HepG2 (cell line): ENCODE measurements around the gene NAV2. TPM values are rescaled to one million over a fixed set of nuclear protein-coding genes. Genes with fewer than 3 reads are reported as not detected.

Source experiments
- CBX2 ChIP-seq, 2 experiments: fragments of 200-600 bp in 1 of 2; sonication (generic); formaldehyde crosslinking in 1 of 2; IDR thresholded peaks; 2 replicates each; pipeline versions ENCODE4 v1.7.0 to v1.8.1; 2018 to 2022; ENCODE audit warnings: low read depth in 2 of 2, low read length in 1 of 2, mild to moderate bottlenecking in 1 of 2, missing genetic modification reagents in 1 of 2
- HNRNPUL1 ChIP-seq: fragments of 200-400 bp; formaldehyde crosslinking; IDR thresholded peaks from 2 replicates; pipeline ENCODE4 v1.6.1; 2017; ENCODE audit warnings: low read depth, mild to moderate bottlenecking, low read length, moderate library complexity
- KDM5B ChIP-seq: sonication (generic); formaldehyde crosslinking; IDR thresholded peaks from 2 replicates; pipeline ENCODE4 v1.4.0; 2020; ENCODE audit warnings: missing genetic modification reagents, mild to moderate bottlenecking, borderline replicate concordance
- KLF16 ChIP-seq, 2 experiments: sonication (generic) in 1 of 2; formaldehyde crosslinking in 1 of 2; IDR thresholded peaks; 2 replicates each; pipeline versions ENCODE4 v1.6.1 to v1.8.0; 2016 to 2023; ENCODE audit warnings: missing genetic modification reagents in 2 of 2, missing compliant biosample characterization in 1 of 2
- NCOA1 ChIP-seq: sonication (generic); formaldehyde crosslinking; IDR thresholded peaks from 2 replicates; pipeline ENCODE4 v1.9.0; 2021; ENCODE audit warnings: missing genetic modification reagents
- NR1H2 ChIP-seq: sonication (generic); formaldehyde crosslinking; IDR thresholded peaks from 2 replicates; pipeline ENCODE4 v1.8.1; 2022; ENCODE audit warnings: low read depth, missing genetic modification reagents, borderline replicate concordance
- RXRA ChIP-seq: sonication (generic); formaldehyde crosslinking; IDR thresholded peaks from 2 replicates; pipeline ENCODE4 v1.5.1; 2020; ENCODE audit warnings: missing genetic modification reagents
- SALL1 ChIP-seq: sonication (generic); formaldehyde crosslinking; IDR thresholded peaks from 2 replicates; pipeline ENCODE4 v1.8.0; 2022; ENCODE audit warnings: mild to moderate bottlenecking, missing genetic modification reagents
- SMAD9 ChIP-seq: sonication (generic); formaldehyde crosslinking; IDR thresholded peaks from 2 replicates; pipeline ENCODE4 v1.5.1; 2020; ENCODE audit warnings: mild to moderate bottlenecking, missing genetic modification reagents
- ZFAT ChIP-seq: sonication (generic); formaldehyde crosslinking; conservative IDR thresholded peaks from 2 replicates; pipeline ENCODE4 v1.8.1; 2023; ENCODE audit warnings: missing genetic modification reagents, inconsistent platforms
- ZFP36L2 ChIP-seq: sonication (generic); formaldehyde crosslinking; IDR thresholded peaks from 2 replicates; pipeline ENCODE4 v1.4.0; 2020; ENCODE audit warnings: missing genetic modification reagents
- ZNF331 ChIP-seq: sonication (generic); formaldehyde crosslinking; IDR thresholded peaks from 2 replicates; pipeline ENCODE4 v1.4.0; 2020; ENCODE audit warnings: missing genetic modification reagents
- ZNF510 ChIP-seq: sonication (generic); formaldehyde crosslinking; IDR thresholded peaks from 2 replicates; pipeline ENCODE4 v1.4.0; 2020; ENCODE audit warnings: low read depth, mild to moderate bottlenecking, missing genetic modification reagents
- ZNF549 ChIP-seq: sonication (generic); formaldehyde crosslinking; IDR thresholded peaks from 2 replicates; pipeline ENCODE4 v1.5.0; 2020; ENCODE audit warnings: missing genetic modification reagents
- ZNF7 ChIP-seq: IDR thresholded peaks from 2 replicates; pipeline ENCODE4 v1.6.1; 2016; ENCODE audit warnings: missing biosample characterization, missing genetic modification reagents
- ZNF747 ChIP-seq: sonication (generic); formaldehyde crosslinking; IDR thresholded peaks from 2 replicates; pipeline ENCODE4 v1.8.1; 2023; ENCODE audit warnings: missing genetic modification reagents, mild to moderate bottlenecking, borderline replicate concordance
- ZNF749 ChIP-seq: sonication (generic); formaldehyde crosslinking; IDR thresholded peaks from 2 replicates; pipeline ENCODE4 v1.8.0; 2022; ENCODE audit warnings: mild to moderate bottlenecking, missing genetic modification reagents, moderate library complexity, borderline replicate concordance
- ZNF782 ChIP-seq: sonication (generic); formaldehyde crosslinking; IDR thresholded peaks from 2 replicates; pipeline ENCODE4 v1.4.0; 2020; ENCODE audit warnings: missing genetic modification reagents, mild to moderate bottlenecking, borderline replicate concordance
- polyA plus RNA-seq, 8 experiments: library from polyadenylated mRNA; depleted of rRNA in 3 of 8; stranded (reverse) in 7 of 8; unstranded in 1 of 8; fragments of >200 nt; fragmentation: Illumina TruSeq in 4 of 8; extraction: Trizol in 4 of 8; gene quantifications; 2 replicates each; pipeline versions ENCODE4 v1.2.1 to v1.2.3, GENCODE V29; 2011 to 2016; ENCODE audit warnings: low read depth in 4 of 8, missing spikeins in 1 of 8, mixed read lengths in 1 of 8; ENCODE audit not compliant: insufficient read depth in 1 of 8
- total RNA-seq, 5 experiments: library from RNA; depleted of rRNA; stranded (reverse); fragments of >200 nt; fragmentation: Illumina TruSeq; extraction: Trizol; gene quantifications; 2 replicates each; pipeline ENCODE4 v1.2.3, GENCODE V29; 2016; ENCODE audit warnings: low read depth in 1 of 5
- TF ChIP-seq, protein P1 (sequence below): IDR thresholded peaks from 2 replicates; pipeline ENCODE4 v1.6.1; 2012; ENCODE audit warnings: inconsistent platforms
- TF ChIP-seq, protein P2 (sequence below): sonication (generic); formaldehyde crosslinking; conservative IDR thresholded peaks from 2 replicates; pipeline ENCODE4 v1.4.0; 2020; ENCODE audit warnings: mild to moderate bottlenecking, missing genetic modification reagents, moderate library complexity
- TF ChIP-seq, protein P3 (sequence below): sonication (generic); formaldehyde crosslinking; IDR thresholded peaks from 2 replicates; pipeline ENCODE4 v1.5.1; 2020; ENCODE audit warnings: mild to moderate bottlenecking, missing genetic modification reagents, moderate library complexity
- TF ChIP-seq, protein P4 (sequence below): sonication (generic); formaldehyde crosslinking; IDR thresholded peaks from 2 replicates; pipeline ENCODE4 v1.4.0; 2020; ENCODE audit warnings: mild to moderate bottlenecking, missing genetic modification reagents

NAV2 gene
- total and polyA plus RNA-seq, 2 of the 13 experiments (the other 11 are each of a cell fraction or from before 2014, with no cell fraction given): 9.3 to 34.6 TPM

DNA sequence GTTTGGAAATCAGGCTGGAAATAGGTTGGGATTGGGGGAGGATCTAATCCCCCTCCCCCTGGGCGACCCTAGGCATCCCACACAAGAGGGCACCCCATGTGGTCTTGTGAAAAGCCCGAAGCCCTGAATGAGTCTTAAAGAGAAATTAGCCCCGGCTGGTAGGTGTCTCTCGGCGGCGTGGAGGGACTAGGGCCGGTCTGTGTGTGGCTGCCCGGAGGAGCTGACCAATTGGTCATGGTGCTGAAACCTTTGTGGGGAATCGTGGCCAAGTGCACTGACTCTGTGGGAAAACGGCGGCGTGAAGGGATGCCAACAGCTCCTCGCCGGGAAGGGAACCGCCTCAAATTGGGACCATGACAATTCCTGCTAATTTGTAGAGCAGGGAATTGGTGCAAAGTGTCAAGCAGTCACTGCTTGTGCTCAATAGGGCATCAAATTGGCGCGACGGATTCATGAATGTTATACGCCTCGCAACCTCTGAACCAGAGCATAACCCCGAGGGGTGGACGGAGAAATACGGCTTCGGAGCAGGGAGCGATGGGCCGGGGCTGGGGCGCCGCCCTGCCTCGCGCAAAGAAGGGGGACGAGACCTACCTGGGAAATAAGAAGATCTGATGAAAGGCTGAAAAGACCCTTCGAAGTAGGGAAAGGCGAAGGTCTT is 446.1 kb downstream of the NAV2 start (continued):
- TF ChIP-seq ZNF747 (CRISPR knock-in tag): no peak
- peak; percentile 45; the same call in 1 of the 2 replicates for TF ChIP-seq SALL1 (CRISPR knock-in tag)
- TF ChIP-seq CBX2 (IDR thresholded peaks at IDR 0.05; ENCODE audit: low read depth, low read length): no peak
- no peak for TF ChIP-seq CBX2 (CRISPR knock-in tag; IDR thresholded peaks at IDR 0.05; ENCODE audit: low read depth)
- TF ChIP-seq ZFAT (CRISPR knock-in tag): no peak
- TF ChIP-seq HNRNPUL1: no peak
- TF ChIP-seq KDM5B (CRISPR knock-in tag): peak; percentile 54; the same call in 1 of the 2 replicates
- TF ChIP-seq ZNF749 (CRISPR knock-in tag): no peak
- 0 out of 4 replicates have a peak, but pooled peaks of 1 of the 2 experiments have one; percentile 28 for TF ChIP-seq KLF16 (CRISPR knock-in tag; IDR thresholded peaks at IDR 0.05)
- no peak for TF ChIP-seq ZNF782 (CRISPR knock-in tag)
- no peak for TF ChIP-seq SMAD9 (CRISPR knock-in tag)
- TF ChIP-seq ZNF549 (CRISPR knock-in tag): no peak
- no peak for TF ChIP-seq ZNF7
- no peak for TF ChIP-seq ZNF510
- TF ChIP-seq, protein P1, sequence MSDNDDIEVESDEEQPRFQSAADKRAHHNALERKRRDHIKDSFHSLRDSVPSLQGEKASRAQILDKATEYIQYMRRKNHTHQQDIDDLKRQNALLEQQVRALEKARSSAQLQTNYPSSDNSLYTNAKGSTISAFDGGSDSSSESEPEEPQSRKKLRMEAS: no peak
- no peak for TF ChIP-seq ZFP36L2
- TF ChIP-seq ZNF331 (CRISPR knock-in tag): 0 out of 2 replicates have a peak, but pooled peaks have one; percentile 37
- 0 out of 2 replicates have a peak, but pooled peaks have one; percentile 28 for TF ChIP-seq NR1H2 (CRISPR knock-in tag)
- TF ChIP-seq, protein P2, sequence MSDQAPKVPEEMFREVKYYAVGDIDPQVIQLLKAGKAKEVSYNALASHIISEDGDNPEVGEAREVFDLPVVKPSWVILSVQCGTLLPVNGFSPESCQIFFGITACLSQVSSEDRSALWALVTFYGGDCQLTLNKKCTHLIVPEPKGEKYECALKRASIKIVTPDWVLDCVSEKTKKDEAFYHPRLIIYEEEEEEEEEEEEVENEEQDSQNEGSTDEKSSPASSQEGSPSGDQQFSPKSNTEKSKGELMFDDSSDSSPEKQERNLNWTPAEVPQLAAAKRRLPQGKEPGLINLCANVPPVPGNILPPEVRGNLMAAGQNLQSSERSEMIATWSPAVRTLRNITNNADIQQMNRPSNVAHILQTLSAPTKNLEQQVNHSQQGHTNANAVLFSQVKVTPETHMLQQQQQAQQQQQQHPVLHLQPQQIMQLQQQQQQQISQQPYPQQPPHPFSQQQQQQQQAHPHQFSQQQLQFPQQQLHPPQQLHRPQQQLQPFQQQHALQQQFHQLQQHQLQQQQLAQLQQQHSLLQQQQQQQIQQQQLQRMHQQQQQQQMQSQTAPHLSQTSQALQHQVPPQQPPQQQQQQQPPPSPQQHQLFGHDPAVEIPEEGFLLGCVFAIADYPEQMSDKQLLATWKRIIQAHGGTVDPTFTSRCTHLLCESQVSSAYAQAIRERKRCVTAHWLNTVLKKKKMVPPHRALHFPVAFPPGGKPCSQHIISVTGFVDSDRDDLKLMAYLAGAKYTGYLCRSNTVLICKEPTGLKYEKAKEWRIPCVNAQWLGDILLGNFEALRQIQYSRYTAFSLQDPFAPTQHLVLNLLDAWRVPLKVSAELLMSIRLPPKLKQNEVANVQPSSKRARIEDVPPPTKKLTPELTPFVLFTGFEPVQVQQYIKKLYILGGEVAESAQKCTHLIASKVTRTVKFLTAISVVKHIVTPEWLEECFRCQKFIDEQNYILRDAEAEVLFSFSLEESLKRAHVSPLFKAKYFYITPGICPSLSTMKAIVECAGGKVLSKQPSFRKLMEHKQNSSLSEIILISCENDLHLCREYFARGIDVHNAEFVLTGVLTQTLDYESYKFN (CRISPR knock-in tag): no peak
- TF ChIP-seq, protein P3, sequence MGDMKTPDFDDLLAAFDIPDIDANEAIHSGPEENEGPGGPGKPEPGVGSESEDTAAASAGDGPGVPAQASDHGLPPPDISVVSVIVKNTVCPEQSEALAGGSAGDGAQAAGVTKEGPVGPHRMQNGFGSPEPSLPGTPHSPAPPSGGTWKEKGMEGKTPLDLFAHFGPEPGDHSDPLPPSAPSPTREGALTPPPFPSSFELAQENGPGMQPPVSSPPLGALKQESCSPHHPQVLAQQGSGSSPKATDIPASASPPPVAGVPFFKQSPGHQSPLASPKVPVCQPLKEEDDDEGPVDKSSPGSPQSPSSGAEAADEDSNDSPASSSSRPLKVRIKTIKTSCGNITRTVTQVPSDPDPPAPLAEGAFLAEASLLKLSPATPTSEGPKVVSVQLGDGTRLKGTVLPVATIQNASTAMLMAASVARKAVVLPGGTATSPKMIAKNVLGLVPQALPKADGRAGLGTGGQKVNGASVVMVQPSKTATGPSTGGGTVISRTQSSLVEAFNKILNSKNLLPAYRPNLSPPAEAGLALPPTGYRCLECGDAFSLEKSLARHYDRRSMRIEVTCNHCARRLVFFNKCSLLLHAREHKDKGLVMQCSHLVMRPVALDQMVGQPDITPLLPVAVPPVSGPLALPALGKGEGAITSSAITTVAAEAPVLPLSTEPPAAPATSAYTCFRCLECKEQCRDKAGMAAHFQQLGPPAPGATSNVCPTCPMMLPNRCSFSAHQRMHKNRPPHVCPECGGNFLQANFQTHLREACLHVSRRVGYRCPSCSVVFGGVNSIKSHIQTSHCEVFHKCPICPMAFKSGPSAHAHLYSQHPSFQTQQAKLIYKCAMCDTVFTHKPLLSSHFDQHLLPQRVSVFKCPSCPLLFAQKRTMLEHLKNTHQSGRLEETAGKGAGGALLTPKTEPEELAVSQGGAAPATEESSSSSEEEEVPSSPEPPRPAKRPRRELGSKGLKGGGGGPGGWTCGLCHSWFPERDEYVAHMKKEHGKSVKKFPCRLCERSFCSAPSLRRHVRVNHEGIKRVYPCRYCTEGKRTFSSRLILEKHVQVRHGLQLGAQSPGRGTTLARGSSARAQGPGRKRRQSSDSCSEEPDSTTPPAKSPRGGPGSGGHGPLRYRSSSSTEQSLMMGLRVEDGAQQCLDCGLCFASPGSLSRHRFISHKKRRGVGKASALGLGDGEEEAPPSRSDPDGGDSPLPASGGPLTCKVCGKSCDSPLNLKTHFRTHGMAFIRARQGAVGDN: 0 out of 2 replicates have a peak, but pooled peaks have one; percentile 21
- TF ChIP-seq, protein P4, sequence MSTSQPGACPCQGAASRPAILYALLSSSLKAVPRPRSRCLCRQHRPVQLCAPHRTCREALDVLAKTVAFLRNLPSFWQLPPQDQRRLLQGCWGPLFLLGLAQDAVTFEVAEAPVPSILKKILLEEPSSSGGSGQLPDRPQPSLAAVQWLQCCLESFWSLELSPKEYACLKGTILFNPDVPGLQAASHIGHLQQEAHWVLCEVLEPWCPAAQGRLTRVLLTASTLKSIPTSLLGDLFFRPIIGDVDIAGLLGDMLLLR (CRISPR knock-in tag): no peak
- no peak for TF ChIP-seq NCOA1 (CRISPR knock-in tag)
- TF ChIP-seq RXRA: no peak
